Astrocyte (in vitro differentiated cells and primary cell): ENCODE measurements around the gene RNF7.

ENCODE experiments used
- CTCF ChIP-seq: IDR thresholded peaks from 2 replicates; pipeline ENCODE4 v1.5.1; 2011; ENCODE audit warnings: low read depth, mild to moderate bottlenecking, inconsistent platforms, low read length, moderate library complexity; ENCODE audit not compliant: insufficient read depth
- EZH2 ChIP-seq: IDR thresholded peaks from 2 replicates; pipeline ENCODE4 v1.6.1; 2012; ENCODE audit warnings: mild to moderate bottlenecking, low read length, inconsistent platforms; ENCODE audit not compliant: insufficient read depth

GRCh38 chr3:141795741-141796080 lies 57.6 kb downstream of the RNF7 start:
- TF ChIP-seq CTCF (no peak), EZH2 (no peak)
